OCI-LY1 (cell line): ENCODE data around the gene RUNX3.

ENCODE experiments used
- H2AFZ ChIP-seq: fragments of 200-600 bp; sonication (generic), shearing (Covaris generic); 2 replicates; pipeline ENCODE4 v1.6.0; 2014; ENCODE audit warnings: antibody characterized with exemption, mild to moderate bottlenecking, low read length
- H3F3A ChIP-seq: fragments of 200-600 bp; sonication (generic), shearing (Covaris generic); 2 replicates; pipeline ENCODE4 v1.6.0; 2014; ENCODE audit warnings: mild to moderate bottlenecking, antibody characterized with exemption, low read length, moderate library complexity; ENCODE audit not compliant: insufficient read depth
- H3K27ac ChIP-seq: fragments of 200-600 bp; sonication (generic); 2 replicates; pipeline ENCODE4 v1.5.1; 2014; ENCODE audit warnings: low read length, mixed run types, mild to moderate bottlenecking, low read depth; ENCODE audit not compliant: poor library complexity, severe bottlenecking
- H3K27me3 ChIP-seq: fragments of 200-600 bp; sonication (generic); 2 replicates; pipeline ENCODE4 v1.6.0; 2014; ENCODE audit warnings: antibody characterized with exemption, mild to moderate bottlenecking, low read length, moderate library complexity; ENCODE audit not compliant: insufficient read depth
- H3K36me3 ChIP-seq: fragments of 200-600 bp; sonication (generic); 2 replicates; pipeline ENCODE4 v1.6.1; 2014; ENCODE audit warnings: mild to moderate bottlenecking, antibody characterized with exemption, low read length, moderate library complexity, mixed read lengths; ENCODE audit not compliant: insufficient read depth
- H3K4me1 ChIP-seq: fragments of 200-600 bp; sonication (generic); 2 replicates; pipeline ENCODE4 v1.5.1; 2014; ENCODE audit warnings: mild to moderate bottlenecking, low read length, moderate library complexity; ENCODE audit not compliant: insufficient read depth, severe bottlenecking
- H3K4me2 ChIP-seq: fragments of 200-600 bp; sonication (generic), shearing (Covaris generic); 2 replicates; pipeline ENCODE4 v1.6.1; 2014; ENCODE audit warnings: low read length
- H3K4me3 ChIP-seq: fragments of 200-600 bp; sonication (generic); 2 replicates; pipeline ENCODE4 v1.5.1; 2014; ENCODE audit warnings: low read length, low read depth, mild to moderate bottlenecking, mixed read lengths; ENCODE audit not compliant: poor library complexity, severe bottlenecking
- H3K79me2 ChIP-seq: fragments of 200-600 bp; shearing (Covaris generic); 2 replicates; pipeline ENCODE4 v1.6.1; 2016; ENCODE audit warnings: mixed run types, low read length, mixed read lengths; ENCODE audit not compliant: insufficient read depth
- H3K9ac ChIP-seq: fragments of 200-600 bp; sonication (generic), shearing (Covaris generic); 2 replicates; pipeline ENCODE4 v1.6.1; 2014; ENCODE audit warnings: mild to moderate bottlenecking, low read length, mixed read lengths
- H3K9me2 ChIP-seq: fragments of 200-600 bp; sonication (generic), shearing (Covaris generic); 2 replicates; pipeline ENCODE4 v1.6.1; 2014; ENCODE audit warnings: low read depth, mild to moderate bottlenecking, low read length, mixed read lengths
- H3K9me3 ChIP-seq: fragments of 200-600 bp; shearing (Covaris generic); 2 replicates; pipeline ENCODE4 v1.6.1; 2014; ENCODE audit warnings: low read length, mixed read lengths
- H4K20me1 ChIP-seq: fragments of 200-600 bp; sonication (generic), shearing (Covaris generic); 2 replicates; pipeline ENCODE4 v1.6.0; 2016; ENCODE audit warnings: mild to moderate bottlenecking, low read length; ENCODE audit not compliant: insufficient read depth
- EZH2 ChIP-seq: fragments of 200-600 bp; sonication (generic), shearing (Covaris generic); IDR thresholded peaks from 2 replicates; pipeline ENCODE4 v1.8.0; 2017; ENCODE audit warnings: borderline replicate concordance, mixed run types, mild to moderate bottlenecking, antibody characterized with exemption, low read length, moderate library complexity, mixed read lengths
- TF ChIP-seq, protein P1 (sequence below): fragments of 200-600 bp; sonication (generic), shearing (Covaris generic); IDR thresholded peaks from 2 replicates; pipeline ENCODE4 v1.5.1; 2017; ENCODE audit warnings: mild to moderate bottlenecking, antibody characterized with exemption, low read length, moderate library complexity, mixed read lengths

Gene RUNX3

DNA sequence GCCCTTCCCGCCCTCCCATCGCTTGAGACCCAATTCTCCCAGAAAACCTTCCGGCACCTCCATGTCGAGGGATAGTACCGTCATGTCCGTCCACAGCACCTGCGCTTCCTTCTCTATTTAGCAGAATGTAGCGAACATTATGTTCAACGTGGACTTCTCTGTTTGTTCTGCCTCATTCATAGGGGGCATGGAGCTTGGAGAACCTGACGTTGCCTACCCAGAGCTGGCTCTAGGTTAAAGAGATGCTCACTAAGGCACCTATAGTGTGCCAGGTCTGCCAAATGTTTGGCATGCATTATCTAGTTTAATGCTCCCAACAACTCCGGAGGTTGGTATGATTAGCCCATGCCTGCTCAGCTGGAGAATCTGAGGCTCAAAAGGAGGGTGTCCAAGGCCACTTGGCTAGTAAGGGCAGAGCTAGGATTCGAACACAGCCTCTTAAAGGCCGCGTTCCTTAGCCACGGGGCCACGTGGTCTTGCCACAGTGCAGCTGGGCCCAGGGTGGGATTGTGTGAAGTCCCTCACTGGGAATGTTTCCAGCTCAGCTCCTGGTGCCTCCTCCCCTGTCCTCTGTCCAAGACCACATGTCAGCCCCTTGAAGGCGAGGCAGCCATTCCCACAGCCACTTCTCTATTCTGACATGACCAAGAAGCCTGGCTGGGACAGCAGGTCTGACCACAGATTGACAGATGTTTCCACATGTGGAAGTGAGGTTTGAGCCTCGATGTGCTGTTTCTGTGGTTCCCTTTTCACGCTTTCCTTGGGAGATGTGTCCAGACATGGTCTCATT is 57.8 kb downstream of the RUNX3 start:
- no peaks in the 10 kb centered on the region for H3K9me3 ChIP-seq
- TF ChIP-seq EZH2, result no peak
- TF ChIP-seq, protein P1, sequence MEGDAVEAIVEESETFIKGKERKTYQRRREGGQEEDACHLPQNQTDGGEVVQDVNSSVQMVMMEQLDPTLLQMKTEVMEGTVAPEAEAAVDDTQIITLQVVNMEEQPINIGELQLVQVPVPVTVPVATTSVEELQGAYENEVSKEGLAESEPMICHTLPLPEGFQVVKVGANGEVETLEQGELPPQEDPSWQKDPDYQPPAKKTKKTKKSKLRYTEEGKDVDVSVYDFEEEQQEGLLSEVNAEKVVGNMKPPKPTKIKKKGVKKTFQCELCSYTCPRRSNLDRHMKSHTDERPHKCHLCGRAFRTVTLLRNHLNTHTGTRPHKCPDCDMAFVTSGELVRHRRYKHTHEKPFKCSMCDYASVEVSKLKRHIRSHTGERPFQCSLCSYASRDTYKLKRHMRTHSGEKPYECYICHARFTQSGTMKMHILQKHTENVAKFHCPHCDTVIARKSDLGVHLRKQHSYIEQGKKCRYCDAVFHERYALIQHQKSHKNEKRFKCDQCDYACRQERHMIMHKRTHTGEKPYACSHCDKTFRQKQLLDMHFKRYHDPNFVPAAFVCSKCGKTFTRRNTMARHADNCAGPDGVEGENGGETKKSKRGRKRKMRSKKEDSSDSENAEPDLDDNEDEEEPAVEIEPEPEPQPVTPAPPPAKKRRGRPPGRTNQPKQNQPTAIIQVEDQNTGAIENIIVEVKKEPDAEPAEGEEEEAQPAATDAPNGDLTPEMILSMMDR, result no peak
- H3K27me3 ChIP-seq, result peaks cover 3% of the 10 kb centered on the region
- no peaks in the 10 kb centered on the region for H3K9me2 ChIP-seq
- no peak overlapping the region for H3K27ac ChIP-seq
- no peaks in the 10 kb centered on the region for H3K4me1 ChIP-seq
- H3K9ac ChIP-seq, result no peak overlapping the region
- no peaks in the 10 kb centered on the region for H3K36me3 ChIP-seq
- H3K79me2 ChIP-seq, result no peaks in the 10 kb centered on the region
- no peak overlapping the region for H3K4me2 ChIP-seq
- H2AFZ ChIP-seq, result no peak overlapping the region
- no peaks in the 10 kb centered on the region for H3F3A ChIP-seq
- H3K4me3 ChIP-seq, result no peak overlapping the region
- no peaks in the 10 kb centered on the region for H4K20me1 ChIP-seq

DNA sequence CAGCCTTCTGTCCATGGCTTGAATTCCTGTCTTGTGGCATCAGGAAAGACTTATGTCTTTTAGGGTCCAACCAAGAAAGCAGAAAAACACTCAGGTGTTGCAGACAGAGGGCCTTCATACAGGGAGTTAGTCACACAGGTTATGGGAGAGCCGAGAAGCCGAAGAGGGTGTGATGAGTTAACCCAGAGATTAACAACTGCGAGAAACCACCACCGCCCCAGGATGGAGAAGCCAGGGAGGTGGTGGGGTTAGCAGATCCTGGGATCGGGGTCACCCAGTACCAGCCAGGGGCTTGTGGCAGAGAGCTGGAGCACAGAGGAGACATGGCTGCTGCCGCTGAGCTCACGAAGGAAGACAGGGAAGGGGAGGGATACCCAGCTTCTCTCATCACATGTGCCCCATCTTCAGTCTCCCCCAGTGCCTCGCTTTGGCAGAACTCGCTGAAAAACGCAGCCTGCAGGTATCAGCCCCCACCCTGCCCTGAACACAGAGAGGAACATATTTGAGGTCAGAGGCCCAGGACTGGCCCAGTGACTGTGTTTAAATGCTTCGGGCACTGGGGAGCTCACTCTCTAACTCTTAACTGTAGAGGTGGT is 58.7 kb downstream of the RUNX3 start:
- no peaks in the 10 kb centered on the region for H3K79me2 ChIP-seq
- no peak overlapping the region for H2AFZ ChIP-seq
- H3K9me2 ChIP-seq, result no peaks in the 10 kb centered on the region
- H3K4me3 ChIP-seq, result no peak overlapping the region
- TF ChIP-seq, protein P1, result no peak
- TF ChIP-seq EZH2, result no peak
- no peaks in the 10 kb centered on the region for H4K20me1 ChIP-seq
- peaks cover 5% of the 10 kb centered on the region for H3K4me1 ChIP-seq
- no peaks in the 10 kb centered on the region for H3K9me3 ChIP-seq
- no peak overlapping the region for H3K4me2 ChIP-seq
- H3K27ac ChIP-seq, result no peak overlapping the region
- peaks cover 3% of the 10 kb centered on the region for H3K27me3 ChIP-seq
- no peaks in the 10 kb centered on the region for H3K36me3 ChIP-seq
- H3F3A ChIP-seq, result no peaks in the 10 kb centered on the region
- no peak overlapping the region for H3K9ac ChIP-seq

DNA sequence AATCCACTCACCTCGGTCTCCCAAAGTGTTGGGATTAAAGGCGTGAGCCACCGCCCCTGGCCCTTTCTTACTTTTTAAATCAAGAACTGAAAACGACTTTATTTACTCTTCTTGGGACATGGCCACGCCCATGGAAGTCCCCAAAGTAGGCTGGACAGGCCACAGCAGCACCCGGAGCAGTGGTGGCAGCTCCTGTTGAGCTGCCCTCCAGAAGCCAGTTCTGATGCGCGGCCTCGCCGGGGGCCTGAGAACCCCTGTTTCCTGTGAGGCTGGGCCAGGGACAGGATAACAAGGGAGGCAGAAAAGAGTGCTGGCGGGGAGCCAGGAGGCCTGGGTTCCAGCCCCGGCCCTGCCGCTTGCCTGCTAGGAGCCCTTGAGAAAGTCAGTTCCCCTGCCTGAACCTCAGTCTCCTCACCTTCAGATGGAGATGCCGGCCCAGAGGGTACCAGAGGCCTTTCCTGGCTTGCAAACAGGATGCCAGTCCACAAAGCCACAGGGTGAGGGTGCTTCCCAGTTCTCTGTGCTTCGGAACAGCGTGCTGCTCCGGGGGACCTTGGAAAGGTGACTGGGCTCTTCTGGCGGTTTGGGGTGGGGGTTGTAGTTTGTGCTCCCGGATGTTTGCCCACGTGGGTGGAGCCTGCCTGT is 59.4 kb downstream of the RUNX3 start:
- H3K27me3 ChIP-seq, result peaks cover 3% of the 10 kb centered on the region
- H3K9ac ChIP-seq, result no peak overlapping the region
- no peak for TF ChIP-seq EZH2
- TF ChIP-seq, protein P1, result no peak
- no peaks in the 10 kb centered on the region for H4K20me1 ChIP-seq
- H3K4me1 ChIP-seq, result peaks cover 6% of the 10 kb centered on the region
- H3K4me3 ChIP-seq, result no peak overlapping the region
- no peaks in the 10 kb centered on the region for H3K9me3 ChIP-seq
- no peak overlapping the region for H2AFZ ChIP-seq
- H3K79me2 ChIP-seq, result no peaks in the 10 kb centered on the region
- H3K4me2 ChIP-seq, result no peak overlapping the region
- no peak overlapping the region for H3K27ac ChIP-seq
- no peaks in the 10 kb centered on the region for H3F3A ChIP-seq
- no peaks in the 10 kb centered on the region for H3K36me3 ChIP-seq
- no peaks in the 10 kb centered on the region for H3K9me2 ChIP-seq
